GM18499 (cell line): ENCODE results near the gene ZPBP.
"Not testable (repeated sequence)": the region's sequence is repeated elsewhere in the genome, so short reads cannot be mapped to it uniquely, and the experiment has no call there.

ENCODE experiments used
- ATAC-seq: cut with Tn5 transposase; IDR thresholded peaks from one replicate; pipeline ENCODE4 v1.9.1; 2021; ENCODE audit warnings: moderate number of reproducible peaks; ENCODE audit not compliant: insufficient read depth, unreplicated experiment

ZPBP gene

DNA sequence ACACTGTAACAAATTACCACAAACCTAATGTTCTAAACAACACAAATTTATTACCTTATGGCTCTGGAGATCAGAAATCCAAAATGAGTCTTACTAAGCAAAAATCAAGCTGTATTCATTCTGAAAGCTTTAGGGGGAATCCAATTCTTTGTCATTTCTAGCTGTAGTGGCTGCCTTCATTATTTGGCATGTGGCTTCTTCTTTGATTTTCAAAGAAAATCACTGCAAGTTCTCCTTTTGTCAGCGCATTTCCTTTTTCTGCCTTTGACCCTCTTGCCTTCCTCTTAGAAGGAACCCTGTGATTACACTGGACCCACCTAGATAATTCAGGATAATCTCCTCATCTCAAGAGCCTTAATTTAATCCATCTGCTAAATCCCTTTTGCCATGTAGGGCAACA lies 36.9 kb downstream of the ZPBP start:
- ATAC-seq, result no peak

- ATAC-seq, result no peak
Measured at GRCh38 chr7:50047716-50048115, 45.3 kb downstream of the ZPBP start.

GRCh38 chr7:50041165-50041564 lies 51.9 kb downstream of the ZPBP start:
- ATAC-seq, result not testable (repeated sequence)

DNA sequence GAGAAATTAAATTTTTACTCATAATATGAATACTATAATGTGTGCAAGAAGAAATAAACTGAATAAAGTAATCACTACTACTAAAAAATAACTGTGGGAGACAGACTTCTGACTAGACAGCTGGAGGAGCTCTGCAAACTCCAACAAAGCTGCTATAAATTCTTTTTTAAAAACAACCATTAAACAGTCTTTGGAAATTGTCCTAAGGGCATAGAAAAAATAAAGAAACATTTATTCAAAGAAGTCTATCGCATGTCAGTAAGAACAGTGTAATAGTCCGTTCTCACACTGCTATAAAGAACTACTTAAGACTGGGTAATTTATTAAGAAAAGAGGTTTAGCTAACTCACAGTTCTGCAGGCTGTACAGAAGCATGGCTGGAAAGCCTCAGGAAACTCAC lies 56.0 kb downstream of the ZPBP start:
- ATAC-seq, result no peak

DNA sequence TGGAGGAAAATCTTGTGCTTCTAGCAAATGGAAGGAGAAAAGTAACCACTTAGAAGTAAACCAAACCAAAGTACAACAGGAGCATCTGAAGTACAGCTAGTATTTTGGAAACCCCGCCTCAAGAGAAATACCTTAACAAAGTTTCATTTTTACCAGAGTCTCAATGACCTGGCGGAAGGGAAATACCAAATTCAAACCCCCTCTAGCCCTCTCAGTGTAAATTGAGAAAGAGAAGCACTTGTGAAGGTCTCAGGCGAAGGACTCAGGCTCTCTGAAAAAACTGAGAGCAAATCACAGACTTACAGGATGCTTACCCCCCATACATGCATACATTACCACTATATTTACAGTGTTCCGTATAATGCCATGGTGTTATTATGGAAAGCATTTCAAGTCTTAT lies 70.1 kb downstream of the ZPBP start:
- ATAC-seq, result no peak

DNA sequence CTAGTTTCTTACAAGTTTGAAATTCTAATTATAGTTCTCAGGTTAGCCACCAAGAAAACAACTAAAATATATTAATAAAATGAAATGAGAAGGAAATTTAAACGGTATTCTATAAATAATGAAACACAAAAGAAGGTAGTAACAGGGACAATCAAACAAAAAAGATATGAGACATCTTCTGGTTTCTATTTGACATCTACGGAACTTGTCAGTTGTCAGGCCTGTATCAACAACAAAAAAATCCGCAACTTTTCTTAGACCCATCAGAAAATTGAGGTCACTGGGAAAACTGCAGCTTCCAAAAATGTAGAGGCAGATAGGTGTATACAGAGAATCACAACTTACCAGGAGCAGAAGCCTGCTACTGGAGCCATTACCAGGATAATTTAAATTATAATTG lies 70.6 kb downstream of the ZPBP start:
- ATAC-seq, result no peak

GRCh38 chr7:49995681-49996080 lies 97.4 kb downstream of the ZPBP start:
- ATAC-seq, result no peak

- no peak for ATAC-seq
Measured at GRCh38 chr7:49986191-49986590, 106.9 kb downstream of the ZPBP start.

GRCh38 chr7:49980465-49980864 lies 112.6 kb downstream of the ZPBP start:
- ATAC-seq, result no peak

DNA sequence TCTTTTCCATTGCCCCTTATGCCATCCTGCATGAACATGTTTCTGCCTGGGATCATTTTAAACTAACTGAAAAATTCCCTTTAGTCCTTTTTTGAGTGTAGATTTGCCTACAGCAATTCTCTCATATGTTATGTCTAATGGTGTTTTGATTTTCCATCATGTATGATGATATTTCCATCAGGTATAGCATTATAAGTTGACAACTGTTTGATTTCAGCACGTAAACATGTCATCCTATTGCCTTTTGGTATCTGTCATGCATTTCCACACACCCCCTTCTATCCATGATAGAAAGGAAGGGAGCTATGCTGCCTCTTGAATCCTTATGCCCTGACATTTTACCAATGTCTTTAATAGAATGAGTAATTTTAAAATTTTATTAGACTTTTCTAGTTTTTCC lies 116.8 kb downstream of the ZPBP start:
- ATAC-seq, result no peak

DNA sequence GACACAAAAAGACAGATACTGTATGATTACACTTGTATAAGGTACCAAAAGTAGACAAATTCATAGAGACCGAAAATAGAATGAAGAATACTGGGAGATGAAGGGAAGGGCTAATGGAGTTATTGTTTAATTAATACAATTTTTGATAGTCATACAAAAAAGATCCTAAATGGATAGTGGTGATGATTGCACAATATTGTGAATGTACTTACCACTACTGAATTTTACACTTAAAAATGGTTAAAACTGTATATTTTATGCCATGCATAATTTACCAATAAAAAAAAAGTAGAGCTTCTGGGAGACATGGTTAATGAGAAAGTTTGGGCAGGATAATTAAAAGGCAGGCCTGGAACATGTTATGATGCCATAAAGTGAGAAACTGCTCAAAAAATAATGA lies 119.0 kb downstream of the ZPBP start:
- no peak for ATAC-seq

DNA sequence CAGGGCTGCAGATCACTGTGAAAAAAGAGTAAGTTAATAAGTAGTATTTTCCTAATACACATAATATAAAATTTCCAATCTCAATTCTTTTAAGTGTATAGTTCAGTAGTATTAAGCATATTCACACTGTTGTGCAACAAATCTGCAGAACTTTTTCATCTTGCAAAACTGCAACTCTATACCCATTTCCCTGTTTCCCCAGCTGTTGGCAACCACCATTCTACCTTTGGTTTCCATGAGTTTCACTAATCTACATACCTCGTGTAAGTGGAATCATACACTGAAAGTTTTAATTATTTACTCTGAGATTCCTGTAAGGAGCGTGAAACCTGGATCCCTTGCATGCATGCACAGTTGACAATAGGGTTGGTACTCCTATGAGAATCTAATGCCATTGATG lies 155.4 kb downstream of the ZPBP start:
- no peak for ATAC-seq

GRCh38 chr7:49931627-49932026 lies 161.4 kb downstream of the ZPBP start:
- ATAC-seq, result no peak

DNA sequence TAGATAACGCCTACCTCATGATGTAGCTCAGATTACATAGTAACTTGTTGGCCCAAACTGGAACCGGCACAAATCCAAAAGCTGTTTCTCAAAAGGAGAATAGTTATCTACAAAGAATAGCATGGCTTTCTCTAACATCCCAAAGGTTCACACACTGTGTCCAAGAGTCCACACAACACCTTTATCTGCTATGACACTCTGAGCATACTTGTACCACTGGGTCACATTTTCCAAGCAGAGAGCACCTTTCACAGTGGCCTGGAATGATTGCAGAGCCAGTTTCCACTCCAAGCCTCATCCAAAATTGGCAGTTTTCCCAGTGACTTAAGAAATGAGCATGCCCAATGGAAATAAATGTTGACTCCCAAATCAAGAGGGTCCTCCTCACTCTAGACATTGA lies 164.3 kb downstream of the ZPBP start:
- no peak for ATAC-seq

DNA sequence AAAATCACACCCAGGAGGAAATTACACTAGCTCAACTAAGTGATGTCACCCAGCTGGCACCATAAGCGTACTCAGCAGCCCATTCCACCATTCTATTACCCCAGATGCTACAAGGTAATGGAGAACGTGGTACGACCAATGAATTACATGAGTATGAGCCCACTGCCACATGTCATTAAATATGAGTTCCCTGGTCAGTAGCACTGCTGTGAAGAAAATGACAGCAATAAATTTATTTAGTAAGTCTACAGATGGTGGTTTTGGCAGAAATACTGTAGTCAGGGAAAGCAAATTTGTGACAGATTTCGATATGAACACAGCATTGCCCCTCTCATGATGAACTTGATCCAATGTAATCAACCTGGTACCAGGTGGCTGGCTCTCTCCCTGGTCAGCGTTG lies 165.4 kb downstream of the ZPBP start:
- no peak for ATAC-seq

- no peak for ATAC-seq
Measured at GRCh38 chr7:49926720-49927119, 166.3 kb downstream of the ZPBP start.

DNA sequence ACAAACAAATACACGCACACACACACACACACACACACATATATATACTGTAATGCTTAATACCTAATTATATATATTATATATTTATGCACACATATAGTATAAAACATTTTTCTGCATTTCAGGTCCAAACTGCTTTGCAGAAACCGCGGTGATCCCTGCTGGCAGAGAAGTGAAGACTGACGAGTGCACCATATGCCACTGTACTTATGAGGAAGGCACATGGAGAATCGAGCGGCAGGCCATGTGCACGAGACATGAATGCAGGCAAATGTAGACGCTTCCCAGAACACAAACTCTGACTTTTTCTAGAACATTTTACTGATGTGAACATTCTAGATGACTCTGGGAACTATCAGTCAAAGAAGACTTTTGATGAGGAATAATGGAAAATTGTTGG lies 181.1 kb downstream of the ZPBP start:
- ATAC-seq, result no peak

DNA sequence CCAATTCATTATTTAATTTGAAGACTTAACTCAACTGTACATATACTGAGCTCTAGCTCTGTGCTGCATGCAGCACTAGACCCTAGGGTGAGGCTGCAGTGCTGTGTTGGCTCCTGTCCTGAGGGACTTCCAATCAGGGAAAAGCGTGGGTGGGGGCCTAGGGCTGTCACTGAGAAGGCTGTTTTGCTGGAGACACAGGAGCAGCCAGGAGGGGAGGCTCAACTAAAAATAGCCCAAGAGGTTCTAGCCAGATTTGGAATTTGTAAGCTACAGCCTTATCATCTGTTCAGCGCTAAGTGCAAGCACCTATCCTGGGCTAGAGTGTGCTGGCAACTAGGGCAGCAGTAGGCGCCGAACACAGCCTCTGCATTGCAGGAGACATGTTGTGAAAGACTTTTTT lies 198.5 kb downstream of the ZPBP start:
- no peak for ATAC-seq

GRCh38 chr7:49893131-49893530 lies 199.9 kb downstream of the ZPBP start:
- no peak for ATAC-seq

- ATAC-seq, result no peak
Measured at GRCh38 chr7:49892481-49892880, 200.6 kb downstream of the ZPBP start.
